Inferior parietal cortex (tissue), 1 donor: ENCODE results near the gene BRICD5.

Experiments
- DNase-seq: peaks from one replicate; pipeline ENCODE4 v3.0.0-alpha.2; 2016; ENCODE audit errors: extremely low spot score

Gene BRICD5

GRCh38 chr16:2163211-2163881 is 47.3 kb downstream of the BRICD5 start:
- no peak for DNase-seq

- no peak for DNase-seq
Observed at GRCh38 chr16:2162676-2163118, 48.0 kb downstream of the BRICD5 start.

- no peak for DNase-seq
Observed at GRCh38 chr16:2161911-2162310, 48.8 kb downstream of the BRICD5 start.

GRCh38 chr16:2160915-2161551 is 49.6 kb downstream of the BRICD5 start:
- no peak for DNase-seq
